HepG2 (cell line): ENCODE data around the gene POU2AF3. TPM values are rescaled to one million over a fixed set of nuclear protein-coding genes. Genes with fewer than 3 reads are reported as not detected.

Experiments
- DNMT3B ChIP-seq: conservative IDR thresholded peaks from 2 replicates; pipeline ENCODE4 v1.6.1; 2016; ENCODE audit warnings: missing biosample characterization, control low read depth
- FOXM1 ChIP-seq: sonication (generic); formaldehyde crosslinking; IDR thresholded peaks from 2 replicates; pipeline ENCODE4 v1.5.0; 2020; ENCODE audit warnings: missing genetic modification reagents
- KDM4B ChIP-seq: sonication (generic); formaldehyde crosslinking; IDR thresholded peaks from 2 replicates; pipeline ENCODE4 v1.4.0; 2020; ENCODE audit warnings: missing genetic modification reagents
- MBD4 ChIP-seq: IDR thresholded peaks from 2 replicates; pipeline ENCODE4 v1.6.1; 2012; ENCODE audit warnings: low read length, inconsistent platforms, borderline replicate concordance
- NR3C1 ChIP-seq: sonication (generic); formaldehyde crosslinking; IDR thresholded peaks from 2 replicates; pipeline ENCODE4 v1.4.0; 2020; ENCODE audit warnings: missing genetic modification reagents
- SIN3A ChIP-seq: IDR thresholded peaks from 2 replicates; pipeline ENCODE4 v1.6.1; 2011; ENCODE audit warnings: low read depth, mild to moderate bottlenecking, control low read depth, low read length, borderline replicate concordance
- ZNF367 ChIP-seq: sonication (generic); formaldehyde crosslinking; IDR thresholded peaks from 2 replicates; pipeline ENCODE4 v1.4.0; 2020; ENCODE audit warnings: missing genetic modification reagents, borderline replicate concordance
- ZNF44 ChIP-seq: sonication (generic); formaldehyde crosslinking; IDR thresholded peaks from 2 replicates; pipeline ENCODE4 v1.5.1; 2020; ENCODE audit warnings: mild to moderate bottlenecking, missing genetic modification reagents
- polyA plus RNA-seq, 8 experiments: library from polyadenylated mRNA; depleted of rRNA in 3 of 8; stranded (reverse) in 7 of 8; unstranded in 1 of 8; fragments of >200 nt; fragmentation: Illumina TruSeq in 4 of 8; extraction: Trizol in 4 of 8; gene quantifications; 2 replicates each; pipeline versions ENCODE4 v1.2.1 to v1.2.3, GENCODE V29; 2011 to 2016; ENCODE audit warnings: low read depth in 4 of 8, missing spikeins in 1 of 8, mixed read lengths in 1 of 8; ENCODE audit not compliant: insufficient read depth in 1 of 8
- total RNA-seq, 5 experiments: library from RNA; depleted of rRNA; stranded (reverse); fragments of >200 nt; fragmentation: Illumina TruSeq; extraction: Trizol; gene quantifications; 2 replicates each; pipeline ENCODE4 v1.2.3, GENCODE V29; 2016; ENCODE audit warnings: low read depth in 1 of 5
- TF ChIP-seq, protein P1 (sequence below): sonication (generic); formaldehyde crosslinking; IDR thresholded peaks from 2 replicates; pipeline ENCODE4 v1.4.0; 2020; ENCODE audit warnings: mild to moderate bottlenecking, missing genetic modification reagents
- TF ChIP-seq, protein P2 (sequence below): sonication (generic); formaldehyde crosslinking; IDR thresholded peaks from 2 replicates; pipeline ENCODE4 v1.4.0; 2020; ENCODE audit warnings: missing genetic modification reagents, borderline replicate concordance
- TF ChIP-seq, protein P3 (sequence below): sonication (generic); formaldehyde crosslinking; conservative IDR thresholded peaks from 2 replicates; pipeline ENCODE4 v1.4.0; 2020; ENCODE audit warnings: missing genetic modification reagents

POU2AF3 gene
- total and polyA plus RNA-seq, 2 of the 13 experiments (the other 11 are each of a cell fraction or from before 2014, with no cell fraction given): 7.8 to 71.2 TPM

DNA sequence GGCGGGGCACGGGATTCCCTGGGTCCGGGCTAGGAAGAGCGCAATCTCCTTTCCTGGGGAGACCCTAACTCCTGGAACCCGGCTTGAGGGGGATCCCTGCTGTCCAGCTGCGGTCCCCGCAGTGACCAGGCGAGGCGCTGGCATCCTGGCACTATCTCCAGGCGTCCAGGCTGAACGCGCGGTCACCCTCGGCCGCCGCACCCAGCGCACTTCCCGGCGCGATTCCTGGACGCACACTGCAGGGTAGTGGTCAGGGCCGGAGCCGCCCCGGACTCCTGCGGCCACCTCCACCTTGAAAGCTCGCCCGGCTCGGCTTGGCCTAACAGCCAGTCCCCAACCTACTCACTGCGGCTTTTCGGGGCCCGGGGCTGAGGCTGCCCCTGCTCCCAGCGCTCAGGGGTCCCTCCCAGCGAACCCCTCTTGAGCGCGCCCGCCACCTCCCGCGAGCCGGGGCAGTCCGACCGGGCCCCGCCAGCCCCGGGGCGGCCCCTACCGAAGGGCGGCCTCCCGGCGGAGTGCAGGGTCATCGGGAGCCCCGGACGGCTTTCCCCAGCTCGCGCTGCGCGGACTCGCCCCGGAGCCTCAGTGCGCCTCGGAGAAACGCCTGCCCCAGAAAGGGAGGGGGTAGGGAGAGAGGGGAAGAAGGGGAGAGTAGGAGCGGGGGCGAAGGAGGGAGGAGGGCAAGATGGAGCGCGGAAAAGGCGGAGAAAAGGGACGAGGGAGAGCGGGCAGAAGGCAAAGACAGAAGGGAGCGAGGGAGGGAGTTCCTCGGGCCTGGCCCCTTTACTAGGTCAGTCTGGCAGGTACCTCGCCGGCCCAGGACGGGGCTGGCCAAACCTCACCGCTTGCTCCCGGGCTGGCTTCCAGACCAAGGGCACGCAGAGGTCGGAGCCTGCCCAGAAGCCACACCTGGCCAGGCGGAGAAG lies 1.0 kb downstream of the POU2AF3 start (continued):
- TF ChIP-seq, protein P1, sequence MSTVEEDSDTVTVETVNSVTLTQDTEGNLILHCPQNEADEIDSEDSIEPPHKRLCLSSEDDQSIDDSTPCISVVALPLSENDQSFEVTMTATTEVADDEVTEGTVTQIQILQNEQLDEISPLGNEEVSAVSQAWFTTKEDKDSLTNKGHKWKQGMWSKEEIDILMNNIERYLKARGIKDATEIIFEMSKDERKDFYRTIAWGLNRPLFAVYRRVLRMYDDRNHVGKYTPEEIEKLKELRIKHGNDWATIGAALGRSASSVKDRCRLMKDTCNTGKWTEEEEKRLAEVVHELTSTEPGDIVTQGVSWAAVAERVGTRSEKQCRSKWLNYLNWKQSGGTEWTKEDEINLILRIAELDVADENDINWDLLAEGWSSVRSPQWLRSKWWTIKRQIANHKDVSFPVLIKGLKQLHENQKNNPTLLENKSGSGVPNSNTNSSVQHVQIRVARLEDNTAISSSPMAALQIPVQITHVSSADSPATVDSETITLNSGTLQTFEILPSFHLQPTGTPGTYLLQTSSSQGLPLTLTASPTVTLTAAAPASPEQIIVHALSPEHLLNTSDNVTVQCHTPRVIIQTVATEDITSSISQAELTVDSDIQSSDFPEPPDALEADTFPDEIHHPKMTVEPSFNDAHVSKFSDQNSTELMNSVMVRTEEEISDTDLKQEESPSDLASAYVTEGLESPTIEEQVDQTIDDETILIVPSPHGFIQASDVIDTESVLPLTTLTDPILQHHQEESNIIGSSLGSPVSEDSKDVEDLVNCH (CRISPR knock-in tag): no peak
- no peak for TF ChIP-seq DNMT3B (CRISPR knock-in tag)
- TF ChIP-seq MBD4: no peak
- no peak for TF ChIP-seq ZNF367 (CRISPR knock-in tag)
- TF ChIP-seq, protein P2, sequence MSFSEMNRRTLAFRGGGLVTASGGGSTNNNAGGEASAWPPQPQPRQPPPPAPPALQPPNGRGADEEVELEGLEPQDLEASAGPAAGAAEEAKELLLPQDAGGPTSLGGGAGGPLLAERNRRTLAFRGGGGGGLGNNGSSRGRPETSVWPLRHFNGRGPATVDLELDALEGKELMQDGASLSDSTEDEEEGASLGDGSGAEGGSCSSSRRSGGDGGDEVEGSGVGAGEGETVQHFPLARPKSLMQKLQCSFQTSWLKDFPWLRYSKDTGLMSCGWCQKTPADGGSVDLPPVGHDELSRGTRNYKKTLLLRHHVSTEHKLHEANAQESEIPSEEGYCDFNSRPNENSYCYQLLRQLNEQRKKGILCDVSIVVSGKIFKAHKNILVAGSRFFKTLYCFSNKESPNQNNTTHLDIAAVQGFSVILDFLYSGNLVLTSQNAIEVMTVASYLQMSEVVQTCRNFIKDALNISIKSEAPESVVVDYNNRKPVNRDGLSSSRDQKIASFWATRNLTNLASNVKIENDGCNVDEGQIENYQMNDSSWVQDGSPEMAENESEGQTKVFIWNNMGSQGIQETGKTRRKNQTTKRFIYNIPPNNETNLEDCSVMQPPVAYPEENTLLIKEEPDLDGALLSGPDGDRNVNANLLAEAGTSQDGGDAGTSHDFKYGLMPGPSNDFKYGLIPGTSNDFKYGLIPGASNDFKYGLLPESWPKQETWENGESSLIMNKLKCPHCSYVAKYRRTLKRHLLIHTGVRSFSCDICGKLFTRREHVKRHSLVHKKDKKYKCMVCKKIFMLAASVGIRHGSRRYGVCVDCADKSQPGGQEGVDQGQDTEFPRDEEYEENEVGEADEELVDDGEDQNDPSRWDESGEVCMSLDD (CRISPR knock-in tag): no peak
- TF ChIP-seq NR3C1 (CRISPR knock-in tag): no peak
- TF ChIP-seq KDM4B (CRISPR knock-in tag): 0 out of 2 replicates have a peak, but pooled peaks have one; percentile 39
- TF ChIP-seq, protein P3, sequence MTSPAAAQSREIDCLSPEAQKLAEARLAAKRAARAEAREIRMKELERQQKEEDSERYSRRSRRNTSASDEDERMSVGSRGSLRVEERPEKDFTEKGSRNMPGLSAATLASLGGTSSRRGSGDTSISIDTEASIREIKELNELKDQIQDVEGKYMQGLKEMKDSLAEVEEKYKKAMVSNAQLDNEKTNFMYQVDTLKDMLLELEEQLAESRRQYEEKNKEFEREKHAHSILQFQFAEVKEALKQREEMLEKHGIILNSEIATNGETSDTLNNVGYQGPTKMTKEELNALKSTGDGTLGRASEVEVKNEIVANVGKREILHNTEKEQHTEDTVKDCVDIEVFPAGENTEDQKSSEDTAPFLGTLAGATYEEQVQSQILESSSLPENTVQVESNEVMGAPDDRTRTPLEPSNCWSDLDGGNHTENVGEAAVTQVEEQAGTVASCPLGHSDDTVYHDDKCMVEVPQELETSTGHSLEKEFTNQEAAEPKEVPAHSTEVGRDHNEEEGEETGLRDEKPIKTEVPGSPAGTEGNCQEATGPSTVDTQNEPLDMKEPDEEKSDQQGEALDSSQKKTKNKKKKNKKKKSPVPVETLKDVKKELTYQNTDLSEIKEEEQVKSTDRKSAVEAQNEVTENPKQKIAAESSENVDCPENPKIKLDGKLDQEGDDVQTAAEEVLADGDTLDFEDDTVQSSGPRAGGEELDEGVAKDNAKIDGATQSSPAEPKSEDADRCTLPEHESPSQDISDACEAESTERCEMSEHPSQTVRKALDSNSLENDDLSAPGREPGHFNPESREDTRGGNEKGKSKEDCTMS (CRISPR knock-in tag): no peak
- no peak for TF ChIP-seq FOXM1
- 0 out of 2 replicates have a peak, but pooled peaks have one; percentile 53 for TF ChIP-seq ZNF44
- no peak for TF ChIP-seq SIN3A
